HG03460 (cell line): Measurements from ENCODE around the gene RNF208.
"Not testable (repeated sequence)": the region's sequence is repeated elsewhere in the genome, so short reads cannot be mapped to it uniquely, and the experiment has no call there.

ENCODE experiments used
- ATAC-seq: cut with Tn5 transposase; IDR thresholded peaks from one replicate; pipeline ENCODE4 v1.9.1; 2021; ENCODE audit not compliant: unreplicated experiment

RNF208 gene

GRCh38 chr9:137222190-137223077 lies at the start of gene RNF208:
RNF208 (minus strand) TSS chr9:137222240; CDS start chr9:137221212, 1,028 bp downstream.
- no peak for ATAC-seq

GRCh38 chr9:137271696-137272076 lies 49.6 kb upstream of the RNF208 start:
- ATAC-seq: no peak

GRCh38 chr9:137270929-137271695 lies 49.1 kb upstream of the RNF208 start:
- ATAC-seq: no peak

- ATAC-seq: no peak
Observed at GRCh38 chr9:137269231-137269772, 47.3 kb upstream of the RNF208 start.

GRCh38 chr9:137268538-137269201 lies 46.6 kb upstream of the RNF208 start:
- no peak for ATAC-seq

- no peak for ATAC-seq
Observed at GRCh38 chr9:137267933-137268355, 45.9 kb upstream of the RNF208 start.

GRCh38 chr9:137266585-137267453 lies 44.8 kb upstream of the RNF208 start:
- no peak for ATAC-seq

- no peak for ATAC-seq
Observed at GRCh38 chr9:137266162-137266527, 44.1 kb upstream of the RNF208 start.

- no peak for ATAC-seq
Observed at GRCh38 chr9:137265496-137266161, 43.6 kb upstream of the RNF208 start.

- no peak for ATAC-seq
Observed at GRCh38 chr9:137264067-137264466, 42.0 kb upstream of the RNF208 start.

GRCh38 chr9:137263506-137263905 lies 41.5 kb upstream of the RNF208 start:
- no peak for ATAC-seq

- no peak for ATAC-seq
Observed at GRCh38 chr9:137262909-137263285, 40.9 kb upstream of the RNF208 start.

GRCh38 chr9:137262173-137262908 lies 40.3 kb upstream of the RNF208 start:
- not testable (repeated sequence) for ATAC-seq

GRCh38 chr9:137256856-137257255 lies 34.8 kb upstream of the RNF208 start:
- no peak for ATAC-seq

GRCh38 chr9:137256362-137256761 lies 34.3 kb upstream of the RNF208 start:
- ATAC-seq: no peak

GRCh38 chr9:137255448-137256114 lies 33.5 kb upstream of the RNF208 start:
- ATAC-seq: no peak

GRCh38 chr9:137254624-137255447 lies 32.8 kb upstream of the RNF208 start, which contains the start of gene NELFB:
NELFB (plus strand) TSS chr9:137255327.
- peak; percentile 69 for ATAC-seq
